VCaP (cell line): Measurements from ENCODE around the gene SEC14L6.

Source experiments
- H3K27ac ChIP-seq: fragments of 450-650 bp; 2 replicates; pipeline ENCODE4 v1.5.1; 2017
- TF ChIP-seq, protein P1 (sequence below): fragments of 450-650 bp; conservative IDR thresholded peaks from 2 replicates; pipeline ENCODE4 v1.5.1; 2017; ENCODE audit warnings: mild to moderate bottlenecking, moderate library complexity

Gene SEC14L6

DNA sequence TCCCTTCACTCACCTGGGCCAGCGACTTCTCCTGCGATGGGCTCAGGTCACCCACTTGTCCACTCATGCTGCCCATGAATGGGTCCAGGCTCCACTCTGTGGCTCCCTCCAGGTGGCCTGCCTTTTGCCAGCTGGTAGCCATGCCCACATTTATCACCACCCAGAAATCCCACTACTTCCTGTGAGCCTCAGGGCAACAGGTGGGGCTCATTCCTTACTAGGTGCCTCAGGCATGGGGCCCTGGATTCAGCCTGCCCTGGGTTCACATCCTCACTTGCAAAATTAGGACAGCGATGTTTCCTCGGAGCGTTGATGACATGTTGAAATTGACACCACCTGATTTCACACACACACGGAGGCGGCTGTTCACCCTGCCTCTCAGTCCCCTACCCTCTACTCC, at the start of gene SEC14L6:
SEC14L6 (minus strand) TSS at position 126 of the 400 bp plus-strand sequence; CDS start at position 67, 59 bp downstream.
- H3K27ac ChIP-seq = no peak within 1 kb of the TSS
- TF ChIP-seq, protein P1, sequence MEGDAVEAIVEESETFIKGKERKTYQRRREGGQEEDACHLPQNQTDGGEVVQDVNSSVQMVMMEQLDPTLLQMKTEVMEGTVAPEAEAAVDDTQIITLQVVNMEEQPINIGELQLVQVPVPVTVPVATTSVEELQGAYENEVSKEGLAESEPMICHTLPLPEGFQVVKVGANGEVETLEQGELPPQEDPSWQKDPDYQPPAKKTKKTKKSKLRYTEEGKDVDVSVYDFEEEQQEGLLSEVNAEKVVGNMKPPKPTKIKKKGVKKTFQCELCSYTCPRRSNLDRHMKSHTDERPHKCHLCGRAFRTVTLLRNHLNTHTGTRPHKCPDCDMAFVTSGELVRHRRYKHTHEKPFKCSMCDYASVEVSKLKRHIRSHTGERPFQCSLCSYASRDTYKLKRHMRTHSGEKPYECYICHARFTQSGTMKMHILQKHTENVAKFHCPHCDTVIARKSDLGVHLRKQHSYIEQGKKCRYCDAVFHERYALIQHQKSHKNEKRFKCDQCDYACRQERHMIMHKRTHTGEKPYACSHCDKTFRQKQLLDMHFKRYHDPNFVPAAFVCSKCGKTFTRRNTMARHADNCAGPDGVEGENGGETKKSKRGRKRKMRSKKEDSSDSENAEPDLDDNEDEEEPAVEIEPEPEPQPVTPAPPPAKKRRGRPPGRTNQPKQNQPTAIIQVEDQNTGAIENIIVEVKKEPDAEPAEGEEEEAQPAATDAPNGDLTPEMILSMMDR = no peak

GRCh38 chr22:30596199-30596598, 49.7 kb upstream of the SEC14L6 start:
- TF ChIP-seq, protein P1 = no peak
- H3K27ac ChIP-seq = no peak overlapping the region

GRCh38 chr22:30592360-30592713, 45.8 kb upstream of the SEC14L6 start:
- H3K27ac ChIP-seq = peak overlapping the region; percentile 87

GRCh38 chr22:30591588-30592359, 45.2 kb upstream of the SEC14L6 start, which contains the start of gene PES1:
Gene PES1 (minus strand): TSS chr22:30591910. CDS start chr22:30591833, 77 bp downstream.
- TF ChIP-seq, protein P1 = no peak
- H3K27ac ChIP-seq = peak within 1 kb of the TSS; percentile 87

DNA sequence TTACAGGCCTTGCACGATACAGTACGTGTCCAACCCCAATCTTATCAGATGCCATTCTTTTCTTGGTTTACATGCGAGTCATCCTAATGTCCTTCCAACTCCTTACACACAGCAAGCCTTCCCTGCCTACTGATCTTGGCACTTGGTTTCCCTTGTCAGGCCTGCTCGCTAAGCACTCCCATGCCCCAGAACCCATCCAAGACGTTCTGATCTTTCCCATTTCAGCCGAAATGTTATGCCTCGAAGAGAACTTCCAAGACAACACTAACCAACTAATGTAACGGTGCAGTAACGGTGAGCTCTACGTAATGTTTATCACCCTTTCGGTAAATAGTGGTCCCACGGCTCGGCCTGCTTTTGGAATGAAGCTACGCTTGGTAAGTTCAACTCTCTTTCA, 44.6 kb upstream of the SEC14L6 start:
- H3K27ac ChIP-seq = peak overlapping the region; percentile 87
- TF ChIP-seq, protein P1 = no peak

- H3K27ac ChIP-seq = no peak overlapping the region
- TF ChIP-seq, protein P1 = no peak
Observed at GRCh38 chr22:30586414-30586813, 39.9 kb upstream of the SEC14L6 start.

- H3K27ac ChIP-seq = no peak overlapping the region
- TF ChIP-seq, protein P1 = no peak
Observed at GRCh38 chr22:30584441-30584840, 37.9 kb upstream of the SEC14L6 start.
